GM18861 (cell line): ENCODE data around the gene C1orf116.

Source experiments
- ATAC-seq: cut with Tn5 transposase; IDR thresholded peaks from one replicate; pipeline ENCODE4 v1.9.1; 2021; ENCODE audit not compliant: unreplicated experiment

Gene C1orf116

DNA sequence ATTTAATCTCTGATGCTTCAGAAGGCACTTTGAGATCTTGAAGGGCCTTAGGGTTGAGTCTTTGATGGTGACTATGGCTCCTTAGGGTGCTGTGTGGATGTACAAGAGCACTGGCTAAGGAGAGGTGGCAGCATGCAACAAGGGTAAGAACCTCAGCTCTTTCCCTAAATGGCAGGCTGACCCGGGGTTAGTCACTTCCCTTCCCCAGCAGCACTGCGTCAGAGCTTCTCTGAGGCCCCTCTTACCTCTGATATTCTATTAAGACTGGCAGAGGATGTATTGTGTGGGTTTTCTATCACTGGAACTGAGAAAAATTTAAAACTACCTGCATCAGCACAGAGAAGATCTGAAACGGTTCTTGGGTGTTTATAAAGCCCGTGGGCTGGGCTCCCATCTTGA lies 11.8 kb downstream of the C1orf116 start:
- ATAC-seq: no peak

DNA sequence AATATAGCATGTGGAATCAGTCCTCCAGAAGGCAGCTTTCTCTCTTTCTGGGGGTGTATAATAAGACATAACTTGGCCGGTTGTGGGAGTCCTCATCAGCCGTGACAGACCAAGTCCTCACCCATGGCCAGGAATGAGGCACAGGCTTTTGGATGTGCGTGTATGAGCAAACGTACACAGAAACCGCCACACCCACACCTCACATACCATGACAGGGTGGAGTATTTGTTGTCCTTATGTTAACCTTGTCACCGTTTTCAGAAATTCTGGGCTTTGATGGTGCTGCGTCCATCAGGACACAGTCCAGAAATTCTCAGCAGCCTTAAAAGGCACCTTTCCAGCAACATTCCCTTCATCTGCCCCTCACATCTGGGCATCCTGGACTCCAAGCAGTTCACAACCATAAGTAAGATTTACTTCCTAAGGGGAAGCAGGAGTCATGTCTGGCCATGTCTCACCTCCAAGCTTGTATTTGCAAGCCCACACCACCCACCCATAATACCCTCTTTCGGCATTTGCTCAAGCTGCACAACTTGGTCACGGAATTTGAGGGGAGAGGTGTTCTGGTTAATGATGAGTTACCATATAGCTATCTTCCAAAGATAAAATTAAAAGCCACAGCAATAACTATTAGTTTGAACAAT lies 12.4 kb downstream of the C1orf116 start:
- no peak for ATAC-seq

DNA sequence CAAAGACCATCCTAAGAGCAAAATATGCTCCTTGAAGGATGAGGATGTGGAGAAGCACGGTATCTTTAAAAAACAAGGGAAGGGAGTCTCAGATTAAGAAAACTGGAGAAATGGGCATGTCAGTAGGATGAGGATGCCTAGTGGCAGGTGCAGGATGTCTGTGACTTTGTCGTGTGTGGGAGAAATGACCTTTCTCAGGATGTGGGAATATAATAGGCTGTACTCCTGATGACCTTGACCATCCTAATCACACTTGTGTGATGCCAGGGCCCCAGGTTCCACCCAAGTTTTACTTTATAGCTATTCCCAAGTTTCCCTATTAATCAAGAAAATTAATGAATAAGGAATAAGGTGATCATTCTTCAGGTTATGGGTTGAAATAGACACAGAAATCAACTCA lies 12.9 kb downstream of the C1orf116 start:
- no peak for ATAC-seq

DNA sequence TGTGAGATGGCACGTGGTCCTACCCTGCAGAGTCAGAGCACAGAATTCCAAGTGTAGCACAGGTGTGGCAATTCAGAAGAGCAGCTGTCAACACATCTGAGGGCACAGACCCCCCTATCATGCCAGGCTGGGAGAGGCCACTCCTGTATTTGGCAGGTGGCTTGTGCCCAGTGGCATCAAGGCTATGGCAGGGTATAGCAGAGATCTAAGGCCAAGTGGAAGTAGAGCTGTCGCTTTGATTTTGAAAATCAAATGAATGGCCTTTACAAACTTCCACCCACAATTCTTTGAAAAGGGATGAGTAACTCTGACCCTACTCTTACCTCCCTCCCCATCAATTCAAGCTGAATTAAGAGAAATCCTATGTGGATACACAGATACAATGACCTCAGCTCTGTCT lies 13.4 kb downstream of the C1orf116 start:
- no peak for ATAC-seq

DNA sequence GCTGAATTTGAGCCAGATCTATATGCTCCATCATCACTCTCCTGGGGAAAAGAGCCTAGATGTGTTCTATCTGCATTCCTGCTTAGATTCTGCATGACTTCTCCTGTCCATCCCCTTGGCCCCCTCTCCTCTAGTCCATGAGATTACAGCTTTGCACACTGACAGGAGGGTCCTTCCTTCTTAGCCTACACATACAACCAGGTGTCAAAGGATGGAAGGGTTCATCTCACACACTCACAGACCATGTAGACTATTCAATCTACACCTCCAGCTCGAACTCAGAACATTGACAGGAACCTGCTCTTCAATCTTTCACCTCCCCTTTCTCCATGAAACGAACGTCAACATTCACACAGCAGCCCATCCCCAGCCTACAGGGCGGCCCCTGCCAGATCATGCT lies 13.8 kb downstream of the C1orf116 start:
- ATAC-seq: no peak

DNA sequence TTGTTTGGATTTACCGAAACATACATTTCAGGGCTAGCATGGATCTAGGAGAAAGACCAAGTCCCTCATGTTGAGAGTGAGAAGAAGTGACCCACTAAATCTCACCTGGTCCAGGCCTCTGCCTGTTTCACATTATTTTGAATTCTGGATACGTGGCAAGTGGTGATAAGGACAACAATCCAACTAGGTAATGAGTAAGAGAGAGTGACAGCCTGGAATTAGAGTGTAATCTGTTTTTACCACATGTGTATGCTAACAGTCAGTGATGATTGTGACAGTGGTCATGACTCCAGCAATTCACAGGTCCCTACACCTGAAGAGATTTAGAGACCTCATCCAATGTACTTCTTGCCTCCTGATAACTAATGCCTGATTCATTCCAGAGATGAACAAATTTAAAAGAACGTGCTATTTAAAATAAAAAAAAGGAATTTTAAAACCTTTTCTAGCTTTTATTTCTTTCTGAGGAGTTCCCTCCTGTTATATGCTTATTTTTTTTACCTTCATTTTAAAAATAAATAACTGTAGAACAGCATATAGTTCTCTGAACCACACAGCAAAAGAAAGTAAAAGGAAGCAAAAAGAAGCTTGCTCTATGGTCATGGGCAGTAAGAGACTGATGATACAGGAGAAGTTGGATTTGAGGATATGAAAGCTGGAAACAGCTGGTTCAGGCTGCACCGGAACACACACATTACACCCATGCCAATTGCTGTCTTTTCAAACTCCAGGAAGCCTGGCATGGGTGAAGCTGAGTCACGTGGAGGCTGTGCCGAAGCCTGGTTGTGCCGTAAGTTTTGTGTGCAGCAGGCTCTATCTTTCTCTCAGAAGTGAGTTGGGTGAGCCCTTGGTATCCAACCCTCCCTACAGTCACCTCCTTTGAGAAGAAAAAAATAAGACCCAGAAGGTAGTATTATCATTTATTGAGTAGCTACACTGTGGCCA lies 14.7 kb downstream of the C1orf116 start:
- no peak for ATAC-seq

DNA sequence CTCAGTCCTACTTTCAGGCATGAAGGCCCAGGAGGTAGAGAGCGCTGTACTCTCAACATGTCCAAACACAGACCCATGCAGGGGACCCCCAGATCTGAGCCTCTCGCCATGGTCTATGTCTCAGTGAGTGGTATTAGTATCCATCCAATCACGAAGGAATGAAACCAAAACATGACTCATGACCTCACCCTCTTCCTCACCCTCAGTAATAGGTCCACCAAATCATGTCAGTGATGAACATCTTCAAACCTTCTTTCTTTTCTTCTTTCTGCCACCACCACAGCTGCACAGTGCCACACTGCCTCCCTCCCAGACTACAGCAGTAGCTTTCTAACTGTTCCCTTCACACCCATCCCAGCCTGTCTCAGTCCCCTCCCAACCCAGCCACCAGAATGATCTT lies 16.8 kb downstream of the C1orf116 start:
- ATAC-seq: no peak

DNA sequence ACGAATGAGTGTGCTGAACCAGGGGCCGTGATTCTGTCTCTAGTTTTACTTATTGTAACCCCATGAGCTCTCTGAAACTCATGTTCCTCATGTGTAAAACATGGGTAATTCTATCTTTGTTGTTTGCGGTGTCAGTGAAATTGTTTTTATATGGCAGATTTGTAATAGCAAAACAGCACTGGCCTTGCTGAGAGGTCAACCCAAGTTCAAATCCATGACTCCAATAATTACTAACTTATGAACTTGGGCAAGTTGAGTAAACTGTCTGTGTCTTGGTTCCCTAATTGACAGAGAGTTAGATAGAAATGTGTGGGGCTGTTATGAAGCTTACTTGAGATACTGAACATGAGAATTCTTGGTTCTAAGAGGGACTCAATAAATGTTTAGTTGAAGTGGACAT lies 17.8 kb downstream of the C1orf116 start:
- ATAC-seq: no peak

DNA sequence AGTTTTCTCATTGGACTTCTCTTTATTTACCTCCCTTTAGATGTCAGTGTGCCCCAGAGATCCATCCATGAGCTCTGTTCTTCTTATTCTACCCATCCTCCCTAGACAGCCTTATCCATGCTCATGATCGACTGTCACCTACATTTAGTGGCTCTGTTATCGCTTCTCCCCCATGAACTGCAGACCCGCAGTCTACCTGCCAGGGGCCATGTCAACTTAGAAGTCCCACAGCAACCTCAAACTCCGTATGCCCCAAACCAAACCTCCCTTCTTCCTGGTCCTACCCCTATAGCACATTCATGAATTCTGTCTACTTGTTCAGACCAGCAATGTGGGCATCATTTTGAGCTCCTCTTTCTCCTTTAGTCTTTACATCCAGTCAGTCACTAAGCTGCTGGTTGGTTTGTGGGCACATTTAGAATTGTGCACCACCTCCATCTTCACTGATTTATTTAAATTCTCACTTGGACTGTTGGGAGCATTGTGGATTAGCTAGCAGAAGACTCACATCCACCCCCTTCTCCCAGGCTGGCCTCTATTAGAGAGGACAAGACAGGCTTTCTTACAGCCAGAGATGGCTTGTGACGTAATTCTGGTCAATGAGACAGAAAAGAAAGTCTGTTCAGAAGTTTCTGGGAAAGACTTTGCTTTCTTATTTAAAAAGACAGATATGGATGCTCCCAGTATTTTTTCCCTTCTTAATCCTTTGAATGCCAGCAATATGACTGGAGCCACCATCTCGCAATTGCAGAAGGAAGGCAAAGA lies 19.1 kb downstream of the C1orf116 start:
- no peak for ATAC-seq

DNA sequence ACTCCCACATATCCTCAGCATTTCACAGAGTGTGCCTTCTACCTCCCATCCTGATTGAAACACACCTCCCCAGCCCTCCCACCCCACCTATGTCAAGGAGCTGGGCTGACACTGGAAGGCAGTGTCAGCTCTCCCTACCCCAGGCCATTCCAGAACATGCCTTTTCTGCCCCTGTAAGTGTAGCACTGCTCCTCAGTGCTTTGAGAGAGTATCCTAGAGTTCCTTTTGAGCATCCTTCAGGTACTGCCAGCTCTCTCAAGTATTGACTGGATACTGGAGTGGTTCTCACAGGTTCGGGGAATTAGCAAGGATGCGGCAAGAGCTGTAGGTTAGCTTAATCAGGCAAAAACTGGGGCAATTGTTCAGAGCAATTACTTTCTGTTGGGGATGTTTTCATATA lies 21.8 kb downstream of the C1orf116 start:
- no peak for ATAC-seq

DNA sequence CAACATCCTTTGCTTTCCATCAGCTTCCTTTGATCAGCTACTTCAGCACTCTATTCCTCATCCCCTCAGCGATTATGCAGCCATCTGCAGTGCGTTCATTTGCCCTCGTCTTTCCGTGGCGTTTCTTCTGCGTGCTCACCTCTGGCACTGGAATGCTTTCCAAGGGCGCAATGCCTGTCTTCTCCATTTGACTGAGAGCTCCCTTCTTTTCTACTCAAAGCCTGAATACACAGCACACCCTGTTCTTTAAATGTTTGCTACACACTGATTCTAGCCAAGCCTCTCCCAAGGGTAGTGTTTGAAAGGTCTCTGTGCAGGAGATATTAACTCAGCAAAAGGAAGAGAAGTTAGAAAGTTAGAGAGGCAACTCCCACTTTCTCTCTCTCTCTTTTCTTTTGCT lies 22.6 kb downstream of the C1orf116 start:
- ATAC-seq: no peak

DNA sequence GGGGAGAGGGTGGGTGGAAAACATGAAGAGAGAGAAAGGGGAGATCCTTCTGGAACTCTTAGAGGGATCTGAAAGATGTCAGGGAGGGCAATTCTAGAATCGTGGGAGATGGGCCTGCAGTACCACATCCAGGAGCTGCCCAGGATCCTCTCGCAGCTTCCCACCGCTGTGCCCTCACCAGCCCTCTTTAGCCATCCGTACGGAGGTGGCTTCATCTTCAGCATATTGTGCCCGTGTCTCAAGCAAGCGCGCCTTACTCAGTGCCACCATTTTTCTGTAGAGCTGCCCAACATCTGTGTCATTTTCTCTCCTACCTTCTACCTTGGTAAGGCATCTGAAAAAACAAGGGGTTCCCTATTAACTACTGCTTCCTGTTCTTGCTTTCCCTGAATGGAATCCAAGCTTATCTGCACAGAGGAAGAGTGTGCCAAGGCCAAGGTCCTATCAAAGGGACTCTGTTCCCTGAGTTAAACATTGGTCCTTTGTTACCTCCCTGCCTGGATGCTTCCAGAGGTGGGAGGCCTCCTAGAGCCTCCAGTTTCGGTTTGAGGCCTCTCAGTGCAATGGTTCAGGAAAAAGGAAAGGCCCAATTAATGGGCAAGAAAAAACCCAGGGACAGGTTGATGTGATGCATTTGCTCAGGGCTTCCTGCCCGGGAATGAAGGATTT lies 23.2 kb downstream of the C1orf116 start:
- ATAC-seq: no peak

DNA sequence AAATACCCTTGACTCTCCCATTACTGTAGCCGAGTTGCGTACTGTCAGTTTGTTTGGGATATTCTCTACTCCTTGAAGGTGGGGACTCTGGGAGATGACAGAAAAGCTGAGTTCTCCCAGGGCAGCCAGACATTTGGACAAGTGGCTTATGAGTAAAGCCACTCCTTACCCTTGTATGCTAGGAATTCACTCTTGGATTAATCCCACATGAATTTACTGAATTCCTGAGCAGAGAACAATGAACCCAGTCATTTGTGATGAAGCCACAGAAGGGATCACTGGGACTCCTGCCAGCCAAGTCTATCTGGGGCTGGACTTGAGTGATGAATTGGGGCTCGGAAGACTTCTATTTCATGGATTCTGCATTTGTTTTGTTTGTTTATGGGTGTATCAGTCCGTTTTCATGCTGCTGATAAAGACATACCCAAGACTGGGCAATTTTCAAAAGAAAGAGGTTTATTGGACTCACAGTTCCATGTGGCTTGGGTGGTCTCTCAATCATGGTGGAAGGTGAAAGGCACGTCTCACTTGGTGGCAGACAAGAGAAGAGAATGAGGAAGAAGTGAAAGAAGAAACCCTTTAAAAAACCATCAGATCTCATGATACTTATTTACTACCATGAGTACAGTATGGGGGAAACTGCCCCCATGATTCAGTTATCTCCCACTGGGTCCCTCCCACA lies 25.1 kb downstream of the C1orf116 start:
- no peak for ATAC-seq

DNA sequence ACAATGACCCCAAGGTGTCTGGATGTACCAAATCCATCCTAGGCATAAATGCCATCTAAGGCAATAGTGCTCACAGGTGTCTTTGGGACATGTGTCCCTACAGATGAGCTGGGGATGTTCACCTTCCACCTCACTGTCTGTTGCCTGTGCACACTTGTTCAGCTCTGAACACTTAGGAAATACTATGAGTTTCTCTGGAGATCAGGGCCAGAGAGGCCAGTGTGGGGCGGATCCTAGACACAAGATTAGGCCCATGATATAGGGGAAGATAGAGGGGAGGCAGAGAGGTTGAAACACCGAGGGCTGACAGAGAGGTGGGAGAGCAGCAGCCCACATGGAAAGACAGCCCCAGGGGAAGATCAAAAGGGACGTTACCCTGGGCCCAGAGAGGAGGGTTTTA lies 25.6 kb downstream of the C1orf116 start:
- no peak for ATAC-seq

DNA sequence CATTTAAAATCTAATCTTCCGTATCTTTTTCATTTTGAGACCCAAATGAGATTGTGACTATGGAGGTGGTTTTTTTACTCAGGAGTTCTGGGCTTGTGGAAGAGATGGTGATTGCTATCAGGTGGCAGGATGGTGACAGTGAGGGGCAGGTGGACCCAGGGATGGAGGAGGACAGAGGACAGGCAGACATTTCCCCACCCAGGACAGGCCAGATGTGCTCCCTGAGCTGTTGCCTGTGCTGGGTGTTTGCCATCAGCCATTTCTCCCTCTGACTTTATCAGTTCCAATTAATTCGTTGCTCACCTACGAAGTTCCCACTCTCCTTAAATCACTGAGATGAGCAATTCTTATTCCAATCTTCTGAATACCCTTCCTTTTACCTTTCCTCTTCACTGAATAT lies 26.5 kb downstream of the C1orf116 start:
- no peak for ATAC-seq

DNA sequence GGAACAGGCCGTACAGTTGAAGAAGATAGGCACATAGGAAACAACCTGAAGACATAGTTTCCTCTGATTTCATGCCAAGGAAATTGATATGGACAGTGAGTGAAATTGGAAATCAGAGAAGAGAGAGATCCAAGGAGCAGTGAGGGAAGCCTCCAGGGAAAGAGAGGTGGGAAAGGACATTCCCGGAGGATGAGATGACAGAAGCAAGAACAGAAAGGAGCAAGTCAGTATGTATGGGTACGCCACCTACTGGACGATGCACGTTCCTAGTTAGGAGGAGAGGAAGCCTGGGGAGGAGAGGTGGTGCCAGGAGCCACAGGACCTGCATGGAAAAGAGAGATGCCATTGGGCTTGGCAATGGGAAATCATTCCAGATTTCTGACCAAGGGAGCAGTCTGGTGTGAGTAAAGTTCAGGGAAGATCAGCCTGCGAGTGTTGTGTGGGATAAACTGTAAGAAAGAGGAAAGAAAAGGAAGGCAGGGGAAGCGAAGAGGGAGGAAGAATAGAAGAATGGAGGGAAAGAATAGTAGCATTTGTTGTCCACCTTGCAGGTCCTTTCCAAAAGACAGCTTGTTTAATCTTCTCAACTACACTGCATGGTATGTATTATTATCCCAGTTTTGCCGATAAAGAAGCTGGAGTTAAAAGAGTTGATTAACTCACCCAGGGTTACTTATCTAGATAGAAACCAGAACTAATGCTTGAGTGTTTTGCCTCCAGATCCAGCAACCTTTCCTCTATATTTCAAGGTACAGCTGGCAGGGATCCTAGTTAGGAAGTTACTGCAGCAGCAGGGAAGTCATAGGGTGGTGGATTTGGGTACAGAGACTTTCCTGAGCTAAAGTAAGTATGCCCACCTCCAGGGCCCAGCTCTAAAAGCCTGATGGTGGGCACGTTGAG lies 27.4 kb downstream of the C1orf116 start:
- no peak for ATAC-seq

DNA sequence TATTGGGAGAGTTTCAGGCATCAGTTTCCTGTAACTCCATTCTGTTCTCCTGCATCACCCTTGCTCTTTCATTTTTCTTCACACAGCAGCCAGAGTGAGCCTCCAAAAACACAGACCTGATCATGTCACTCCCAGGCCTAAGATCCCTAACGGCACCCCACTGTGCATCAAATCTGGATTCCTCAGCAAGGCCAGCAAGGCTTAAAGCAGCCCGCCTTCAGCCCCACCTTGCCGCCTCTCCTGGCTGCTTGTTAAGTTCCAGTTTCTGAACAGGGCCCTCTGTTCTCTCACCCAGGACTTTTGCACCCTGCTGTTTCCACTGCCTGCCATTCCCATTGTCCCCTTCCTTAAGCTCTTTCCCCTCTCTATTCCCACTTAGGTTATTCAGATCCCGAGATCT lies 29.3 kb downstream of the C1orf116 start:
- no peak for ATAC-seq

DNA sequence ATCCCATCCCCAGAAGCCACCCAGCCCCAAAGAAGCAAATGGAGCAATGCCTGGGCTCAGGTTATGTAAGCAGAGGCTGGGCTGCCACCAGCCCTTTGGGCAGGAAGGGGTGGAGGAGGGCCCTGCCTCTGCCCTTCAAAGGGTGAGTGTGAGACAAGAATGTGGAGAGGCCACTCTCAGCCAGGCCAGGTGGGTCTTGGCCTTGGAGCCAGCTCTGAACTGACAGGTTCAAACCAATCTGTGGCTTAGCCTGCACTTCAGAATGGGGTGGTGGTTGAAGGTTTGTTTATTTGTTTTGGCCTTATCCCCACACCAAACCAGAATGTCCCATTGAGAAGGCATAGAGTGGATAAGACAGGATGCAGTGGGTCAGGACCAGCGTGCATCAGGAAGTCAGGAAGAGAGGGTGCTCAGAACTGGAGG lies 29.8 kb downstream of the C1orf116 start:
- no peak for ATAC-seq

DNA sequence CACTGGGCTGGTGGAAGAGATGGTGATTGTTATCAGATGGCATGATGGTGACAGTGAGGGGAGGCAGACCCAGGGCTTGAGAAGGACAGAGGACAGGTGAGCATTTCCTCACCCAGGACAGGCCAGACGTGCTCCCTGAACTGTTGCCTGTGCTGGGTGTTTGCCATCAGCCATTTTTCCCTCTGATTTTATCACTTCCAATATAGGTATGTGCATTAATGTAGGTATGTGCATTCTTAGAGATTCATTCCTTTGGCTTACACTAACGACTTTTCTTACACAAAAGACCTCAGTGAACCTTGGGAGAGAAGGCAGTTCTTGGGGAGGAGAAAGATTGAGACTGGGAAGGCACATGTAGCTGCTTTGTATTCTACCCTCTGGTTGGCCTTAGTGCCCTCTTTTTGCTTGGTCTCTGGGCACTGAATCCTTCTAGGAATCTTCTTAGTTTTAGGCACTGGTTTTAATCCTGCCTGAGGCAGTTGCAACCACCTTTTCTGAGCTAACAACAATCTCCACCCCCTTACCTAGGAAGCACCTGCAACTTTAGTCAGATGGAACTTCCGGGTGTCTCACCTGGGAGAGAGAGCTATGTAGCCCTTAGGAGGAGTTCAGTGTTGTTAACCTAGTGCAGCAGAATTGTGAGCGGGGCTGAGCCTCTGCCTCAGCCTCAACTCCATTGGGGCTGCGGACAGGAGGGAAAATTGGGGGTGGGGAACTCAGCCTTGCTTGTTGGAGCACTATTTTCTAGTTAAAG lies 30.9 kb downstream of the C1orf116 start:
- ATAC-seq: no peak
